Omental fat pad (tissue), 4 donors: ENCODE results near the gene OGN. TPM values are rescaled to one million over a fixed set of nuclear protein-coding genes. Genes with fewer than 3 reads are reported as not detected.

Experiments
- ATAC-seq: fragments of 150-250 bp; one replicate; pipeline ENCODE4 v1.9.1; 2016; ENCODE audit warnings: mild to moderate bottlenecking, moderate library complexity; ENCODE audit not compliant: low FRiP score
- DNase-seq: peaks from one replicate; pipeline ENCODE4 v3.0.0-alpha.2; 2019; ENCODE audit warnings: low spot score
- CTCF ChIP-seq, 3 donors: fragments of 450-650 bp; IDR thresholded peaks; one replicate each; pipeline ENCODE4 v1.5.1; 2016 to 2017; ENCODE audit warnings: antibody characterized with exemption in 3 of 3, mild to moderate bottlenecking in 3 of 3, moderate library complexity in 2 of 3
- total RNA-seq, 4 donors: library from RNA; depleted of rRNA; stranded (reverse); fragments of >200 nt; gene quantifications; one replicate each; pipeline ENCODE4 v1.1.0, GENCODE V29; 2016

OGN gene
- total RNA-seq, 4 donors from 2014 or later: 24.6 to 412 (median 114) TPM

- TF ChIP-seq CTCF (IDR thresholded peaks at IDR 0.05): no peak
- ATAC-seq (no peak), DNase-seq (no peak)
Observed at GRCh38 chr9:92435263-92435662, 30.9 kb upstream of the OGN start.

GRCh38 chr9:92432972-92433548, 28.7 kb upstream of the OGN start:
- TF ChIP-seq CTCF (IDR thresholded peaks at IDR 0.05): no peak
- ATAC-seq: peak; percentile 92
- no peak for DNase-seq

GRCh38 chr9:92432350-92432749, 28.0 kb upstream of the OGN start:
- no peak for DNase-seq
- ATAC-seq: no peak
- no peak for TF ChIP-seq CTCF (IDR thresholded peaks at IDR 0.05)

- DNase-seq (no peak), ATAC-seq (no peak)
- no peak for TF ChIP-seq CTCF (IDR thresholded peaks at IDR 0.05)
Observed at GRCh38 chr9:92429836-92430235, 25.5 kb upstream of the OGN start.

GRCh38 chr9:92426501-92427145, 22.2 kb upstream of the OGN start:
- DNase-seq (no peak), ATAC-seq (no peak)
- TF ChIP-seq CTCF (IDR thresholded peaks at IDR 0.05): no peak

GRCh38 chr9:92425474-92425873, 21.1 kb upstream of the OGN start:
- DNase-seq: no peak
- no peak for TF ChIP-seq CTCF (IDR thresholded peaks at IDR 0.05)
- ATAC-seq: no peak

- DNase-seq (no peak), ATAC-seq (no peak)
- TF ChIP-seq CTCF (IDR thresholded peaks at IDR 0.05): no peak
Observed at GRCh38 chr9:92424340-92424739, 20.0 kb upstream of the OGN start, which contains the start of gene OMD. TSS of gene OMD (minus strand) at chr9:92424471. CDS start at chr9:92417558, 6,913 bp downstream.
